WTC11 (cell line): ENCODE results near the gene CLEC16A.

ENCODE experiments used
- ATF1 ChIP-seq: sonication (generic); formaldehyde crosslinking; IDR thresholded peaks from 2 replicates; pipeline ENCODE4 v1.8.1; 2023; ENCODE audit warnings: mild to moderate bottlenecking, moderate library complexity, missing genetic modification reagents
- CREM ChIP-seq: sonication (generic); formaldehyde crosslinking; IDR thresholded peaks from 2 replicates; pipeline ENCODE4 v1.8.1; 2022; ENCODE audit warnings: mild to moderate bottlenecking, missing genetic modification reagents, moderate library complexity
- FOXK1 ChIP-seq: sonication (generic); formaldehyde crosslinking; IDR thresholded peaks from 2 replicates; pipeline ENCODE4 v1.8.0; 2022; ENCODE audit warnings: mild to moderate bottlenecking, moderate library complexity, missing genetic modification reagents
- JUN ChIP-seq: sonication (generic); formaldehyde crosslinking; IDR thresholded peaks from 2 replicates; pipeline ENCODE4 v1.8.0; 2023; ENCODE audit warnings: mild to moderate bottlenecking, missing genetic modification reagents
- MXD4 ChIP-seq: fragments of 250-450 bp; sonication (Bioruptor Pico); IDR thresholded peaks from 2 replicates; pipeline ENCODE4 v1.8.0; 2021; ENCODE audit warnings: mild to moderate bottlenecking, moderate library complexity, borderline replicate concordance
- TF ChIP-seq, protein P1 (sequence below): fragments of 200-600 bp; IDR thresholded peaks from 2 replicates; pipeline ENCODE4 v1.8.0; 2022; ENCODE audit warnings: antibody characterized with exemption

DNA sequence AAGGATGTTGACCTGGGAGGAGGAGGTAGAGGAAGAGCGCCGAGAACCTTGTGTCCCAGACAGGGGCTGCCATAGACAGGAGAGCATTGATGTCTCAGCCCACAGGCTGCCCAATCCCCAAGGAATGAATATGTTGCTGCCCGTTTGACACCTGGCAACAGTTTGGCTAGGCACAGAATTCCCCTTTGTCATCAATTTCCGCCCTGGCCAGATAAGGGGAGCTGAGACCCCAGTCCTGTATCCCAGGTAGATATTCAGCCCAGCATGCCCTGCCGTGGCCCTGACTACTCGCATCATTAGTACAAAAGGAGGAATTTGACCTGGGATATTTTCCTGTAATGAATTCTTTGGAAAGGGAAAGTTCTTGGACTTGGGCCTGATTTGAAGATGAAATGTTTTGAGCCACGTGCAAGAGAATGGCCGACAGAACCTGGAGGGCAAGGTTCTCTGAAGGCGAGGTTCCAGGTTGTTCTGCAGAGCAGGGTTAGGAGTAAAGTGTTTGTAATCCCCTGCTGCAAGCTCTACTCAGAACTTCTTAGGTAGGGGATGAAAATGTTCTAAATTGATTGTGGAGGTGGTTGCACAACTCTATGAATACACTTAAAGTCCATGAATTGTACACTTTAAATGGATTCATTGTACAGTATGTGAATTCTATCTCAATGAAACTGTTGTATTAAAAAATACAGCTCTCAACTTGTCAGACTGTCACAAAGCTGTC, 202.8 kb downstream of the CLEC16A start:
- TF ChIP-seq MXD4 (CRISPR knock-in tag) = no peak
- no peak for TF ChIP-seq JUN
- no peak for TF ChIP-seq ATF1 (CRISPR knock-in tag)
- TF ChIP-seq CREM (CRISPR knock-in tag) = no peak
- TF ChIP-seq, protein P1, sequence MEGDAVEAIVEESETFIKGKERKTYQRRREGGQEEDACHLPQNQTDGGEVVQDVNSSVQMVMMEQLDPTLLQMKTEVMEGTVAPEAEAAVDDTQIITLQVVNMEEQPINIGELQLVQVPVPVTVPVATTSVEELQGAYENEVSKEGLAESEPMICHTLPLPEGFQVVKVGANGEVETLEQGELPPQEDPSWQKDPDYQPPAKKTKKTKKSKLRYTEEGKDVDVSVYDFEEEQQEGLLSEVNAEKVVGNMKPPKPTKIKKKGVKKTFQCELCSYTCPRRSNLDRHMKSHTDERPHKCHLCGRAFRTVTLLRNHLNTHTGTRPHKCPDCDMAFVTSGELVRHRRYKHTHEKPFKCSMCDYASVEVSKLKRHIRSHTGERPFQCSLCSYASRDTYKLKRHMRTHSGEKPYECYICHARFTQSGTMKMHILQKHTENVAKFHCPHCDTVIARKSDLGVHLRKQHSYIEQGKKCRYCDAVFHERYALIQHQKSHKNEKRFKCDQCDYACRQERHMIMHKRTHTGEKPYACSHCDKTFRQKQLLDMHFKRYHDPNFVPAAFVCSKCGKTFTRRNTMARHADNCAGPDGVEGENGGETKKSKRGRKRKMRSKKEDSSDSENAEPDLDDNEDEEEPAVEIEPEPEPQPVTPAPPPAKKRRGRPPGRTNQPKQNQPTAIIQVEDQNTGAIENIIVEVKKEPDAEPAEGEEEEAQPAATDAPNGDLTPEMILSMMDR = no peak
- no peak for TF ChIP-seq FOXK1 (CRISPR knock-in tag)
